Astrocyte (in vitro differentiated cells and primary cell): Measurements from ENCODE around the gene SAMD4B. TPM values are rescaled to one million over a fixed set of nuclear protein-coding genes. Genes with fewer than 3 reads are reported as not detected.
A peak's percentile ranks its signal among the peaks of the same experiment; 100 is the strongest.

Experiments
- DNase-seq: peaks from one replicate; pipeline ENCODE4 v3.0.0-alpha.2; 2010; ENCODE audit warnings: low read depth
- FAIRE-seq: peaks from 2 replicates; lab custom pipeline; 2011; peaks lifted over from hg19 to GRCh38; lab: Jason Lieb, UNC
- H2AFZ ChIP-seq: 2 replicates; pipeline ENCODE4 v1.6.0; 2012; ENCODE audit warnings: low read depth, low read length, inconsistent platforms
- H3K27ac ChIP-seq: 2 replicates; pipeline ENCODE4 v1.5.1; 2011; ENCODE audit warnings: low read depth, low read length, inconsistent platforms
- H3K27me3 ChIP-seq: 2 replicates; pipeline ENCODE4 v1.6.0; 2011; ENCODE audit warnings: low read length, inconsistent platforms; ENCODE audit not compliant: insufficient read depth
- H3K36me3 ChIP-seq: 2 replicates; pipeline ENCODE4 v1.5.1; 2011; ENCODE audit warnings: low read length, inconsistent platforms; ENCODE audit not compliant: insufficient read depth
- H3K4me1 ChIP-seq: 2 replicates; pipeline ENCODE4 v1.5.1; 2011; ENCODE audit warnings: low read length, inconsistent platforms; ENCODE audit not compliant: insufficient read depth
- H3K4me2 ChIP-seq: 2 replicates; pipeline ENCODE4 v1.6.0; 2012; ENCODE audit warnings: low read length, inconsistent platforms
- H3K4me3 ChIP-seq: 2 replicates; pipeline ENCODE4 v1.5.1; 2011; ENCODE audit warnings: low read depth, mild to moderate bottlenecking, low read length, inconsistent platforms; ENCODE audit not compliant: insufficient read depth
- H3K79me2 ChIP-seq: 2 replicates; pipeline ENCODE4 v1.6.0; 2012; ENCODE audit warnings: mild to moderate bottlenecking, low read length, inconsistent platforms; ENCODE audit not compliant: insufficient read depth
- H3K9ac ChIP-seq: 2 replicates; pipeline ENCODE4 v1.6.0; 2012; ENCODE audit warnings: mild to moderate bottlenecking, low read length, inconsistent platforms
- H3K9me3 ChIP-seq: 2 replicates; pipeline ENCODE4 v1.5.1; 2012; ENCODE audit warnings: low read depth, mild to moderate bottlenecking, low read length, inconsistent platforms; ENCODE audit not compliant: insufficient read depth
- H4K20me1 ChIP-seq: 2 replicates; pipeline ENCODE4 v1.6.0; 2012; ENCODE audit warnings: low read length, inconsistent platforms; ENCODE audit not compliant: insufficient read depth
- H3K27ac Mint-ChIP-seq: one replicate; pipeline ENCODE4 v1.8.0; 2021; ENCODE audit warnings: mild to moderate bottlenecking, mixed read lengths; ENCODE audit not compliant: unreplicated experiment
- H3K27me3 Mint-ChIP-seq: one replicate; pipeline ENCODE4 v1.8.0; 2021; ENCODE audit warnings: low read depth, mixed read lengths; ENCODE audit not compliant: unreplicated experiment
- H3K36me3 Mint-ChIP-seq: one replicate; pipeline ENCODE4 v1.8.0; 2021; ENCODE audit warnings: low read depth, mixed read lengths; ENCODE audit not compliant: unreplicated experiment
- H3K4me1 Mint-ChIP-seq: one replicate; pipeline ENCODE4 v1.8.0; 2021; ENCODE audit warnings: low read depth, mixed read lengths; ENCODE audit not compliant: unreplicated experiment
- H3K4me3 Mint-ChIP-seq: one replicate; pipeline ENCODE4 v1.8.0; 2021; ENCODE audit warnings: mild to moderate bottlenecking, moderate library complexity, mixed read lengths; ENCODE audit not compliant: unreplicated experiment
- H3K9me3 Mint-ChIP-seq: one replicate; pipeline ENCODE4 v1.8.0; 2021; ENCODE audit warnings: mild to moderate bottlenecking, mixed read lengths; ENCODE audit not compliant: unreplicated experiment
- EZH2 ChIP-seq: IDR thresholded peaks from 2 replicates; pipeline ENCODE4 v1.6.1; 2012; ENCODE audit warnings: mild to moderate bottlenecking, low read length, inconsistent platforms; ENCODE audit not compliant: insufficient read depth
- total RNA-seq: library from RNA; stranded (reverse); gene quantifications from 2 replicates; pipeline ENCODE4 v1.2.1, GENCODE V29; 2021
- TF ChIP-seq, protein P1 (sequence below): IDR thresholded peaks from 2 replicates; pipeline ENCODE4 v1.5.1; 2011; ENCODE audit warnings: low read depth, mild to moderate bottlenecking, inconsistent platforms, low read length, moderate library complexity; ENCODE audit not compliant: insufficient read depth

Gene SAMD4B
- total RNA-seq, 1 donor from 2014 or later, result 98.6 TPM

DNA sequence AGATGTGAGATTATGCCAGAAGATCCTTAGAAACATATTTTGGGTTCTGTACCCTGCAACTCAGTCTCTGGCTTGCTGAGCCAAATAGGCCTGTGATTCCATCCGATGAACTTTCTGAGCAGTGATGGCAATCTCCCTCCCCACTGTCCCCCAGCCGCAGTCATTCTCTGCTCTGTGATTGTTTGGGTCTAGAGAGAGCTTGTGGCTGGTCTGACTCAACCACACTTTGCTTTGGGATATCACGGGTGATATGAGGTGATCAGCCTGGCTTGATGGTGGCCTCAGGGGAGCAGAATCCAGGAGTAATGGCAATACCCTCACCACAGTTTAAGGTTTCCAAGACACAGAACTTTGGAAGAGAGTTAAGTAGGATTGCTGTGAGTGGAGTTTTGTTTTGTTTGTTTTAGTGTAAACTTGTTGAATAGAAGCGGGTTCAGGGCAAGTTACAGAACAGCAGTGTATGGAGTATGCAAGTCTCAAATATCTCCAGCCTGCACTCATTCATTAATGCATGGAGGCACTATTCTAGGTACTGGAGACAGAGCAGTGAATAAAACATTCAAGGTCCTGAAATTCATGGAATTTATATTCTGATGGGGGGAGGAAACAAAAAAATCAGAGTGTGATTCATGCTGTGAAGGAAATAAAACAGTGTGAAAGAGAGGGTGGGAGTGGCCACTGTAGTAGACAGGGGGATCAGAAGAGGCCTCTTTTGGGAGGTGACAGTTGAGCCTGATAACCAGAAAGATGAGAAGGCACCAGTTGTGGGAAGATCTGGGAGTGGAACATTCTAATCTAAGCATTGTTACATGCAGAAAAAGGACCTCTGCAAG lies 5.3 kb downstream of the SAMD4B start:
- no peak overlapping the region for H2AFZ ChIP-seq
- H4K20me1 ChIP-seq, result peaks cover 93% of the 10 kb centered on the region
- H3K79me2 ChIP-seq, result peaks cover 94% of the 10 kb centered on the region
- H3K4me2 ChIP-seq, result peak overlapping the region; percentile 60
- H3K27me3 ChIP-seq, result no peaks in the 10 kb centered on the region
- H3K4me1 ChIP-seq, result peaks cover 24% of the 10 kb centered on the region
- peak overlapping the region; percentile 20 for H3K27ac ChIP-seq
- Mint-ChIP-seq H3K9me3 (no peaks in the 10 kb centered on the region), H3K4me1 (peaks cover 29% of the 10 kb centered on the region), H3K27me3 (no peaks in the 10 kb centered on the region), H3K27ac (peak overlapping the region; percentile 35), H3K36me3 (peaks cover 22% of the 10 kb centered on the region), H3K4me3 (no peak overlapping the region)
- DNase-seq (peak; percentile 49), FAIRE-seq (no peak)
- H3K4me3 ChIP-seq, result no peak overlapping the region
- H3K9ac ChIP-seq, result peak overlapping the region; percentile 12
- peaks cover 16% of the 10 kb centered on the region for H3K36me3 ChIP-seq
- H3K9me3 ChIP-seq, result no peaks in the 10 kb centered on the region
- TF ChIP-seq, protein P1, sequence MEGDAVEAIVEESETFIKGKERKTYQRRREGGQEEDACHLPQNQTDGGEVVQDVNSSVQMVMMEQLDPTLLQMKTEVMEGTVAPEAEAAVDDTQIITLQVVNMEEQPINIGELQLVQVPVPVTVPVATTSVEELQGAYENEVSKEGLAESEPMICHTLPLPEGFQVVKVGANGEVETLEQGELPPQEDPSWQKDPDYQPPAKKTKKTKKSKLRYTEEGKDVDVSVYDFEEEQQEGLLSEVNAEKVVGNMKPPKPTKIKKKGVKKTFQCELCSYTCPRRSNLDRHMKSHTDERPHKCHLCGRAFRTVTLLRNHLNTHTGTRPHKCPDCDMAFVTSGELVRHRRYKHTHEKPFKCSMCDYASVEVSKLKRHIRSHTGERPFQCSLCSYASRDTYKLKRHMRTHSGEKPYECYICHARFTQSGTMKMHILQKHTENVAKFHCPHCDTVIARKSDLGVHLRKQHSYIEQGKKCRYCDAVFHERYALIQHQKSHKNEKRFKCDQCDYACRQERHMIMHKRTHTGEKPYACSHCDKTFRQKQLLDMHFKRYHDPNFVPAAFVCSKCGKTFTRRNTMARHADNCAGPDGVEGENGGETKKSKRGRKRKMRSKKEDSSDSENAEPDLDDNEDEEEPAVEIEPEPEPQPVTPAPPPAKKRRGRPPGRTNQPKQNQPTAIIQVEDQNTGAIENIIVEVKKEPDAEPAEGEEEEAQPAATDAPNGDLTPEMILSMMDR, result no peak
- TF ChIP-seq EZH2, result no peak

DNA sequence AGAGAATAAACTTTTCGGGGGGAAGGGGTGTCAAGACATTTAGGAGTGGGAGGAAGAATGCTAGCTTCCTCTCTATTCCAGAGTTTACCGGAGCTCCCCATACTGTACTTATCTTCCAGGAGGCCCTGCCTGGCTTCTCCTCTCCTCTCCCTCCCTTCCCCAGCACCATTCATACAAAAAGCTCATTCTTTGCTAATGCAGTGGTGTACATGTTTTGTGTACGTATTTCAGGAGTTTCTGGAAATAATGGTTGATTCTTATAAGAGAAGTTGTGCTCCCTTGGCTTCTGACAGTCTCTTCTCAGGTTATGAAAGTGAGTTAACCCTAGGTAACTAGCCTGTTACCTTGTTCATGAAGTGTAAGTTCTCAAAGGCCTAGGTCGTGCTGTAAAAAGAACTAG lies 7.1 kb downstream of the SAMD4B start:
- H2AFZ ChIP-seq, result no peak overlapping the region
- no peak for FAIRE-seq
- DNase-seq, result no peak

More for the DNA sequence above, 7.1 kb downstream of the SAMD4B start:
- H3K4me3 Mint-ChIP-seq, result no peak overlapping the region
- Histone ChIP-seq H3K27ac (no peak overlapping the region), H3K4me1 (peaks cover 19% of the 10 kb centered on the region), H3K4me2 (no peak overlapping the region), H3K36me3 (peaks cover 23% of the 10 kb centered on the region), H3K9ac (no peak overlapping the region), H3K9me3 (no peaks in the 10 kb centered on the region), H3K27me3 (no peaks in the 10 kb centered on the region), H3K4me3 (no peak overlapping the region), H4K20me1 (peaks cover 84% of the 10 kb centered on the region), H3K79me2 (peaks cover 85% of the 10 kb centered on the region)
- no peak for TF ChIP-seq EZH2
- TF ChIP-seq, protein P1, result no peak
- no peaks in the 10 kb centered on the region for H3K27me3 Mint-ChIP-seq
- no peaks in the 10 kb centered on the region for H3K9me3 Mint-ChIP-seq
- peaks cover 20% of the 10 kb centered on the region for H3K36me3 Mint-ChIP-seq
- H3K27ac Mint-ChIP-seq, result no peak overlapping the region
- H3K4me1 Mint-ChIP-seq, result peaks cover 19% of the 10 kb centered on the region
